Endothelial cell of umbilical vein (primary cell): ENCODE data around the gene RPP25L. TPM values are rescaled to one million over a fixed set of nuclear protein-coding genes. Genes with fewer than 3 reads are reported as not detected.

Experiments
- BruUV-seq: library from RNA; stranded (reverse); fragments of 400-500 nt; replicated peaks from 2 replicates; lab custom pipeline; 2021; lab: Mats Ljungman, UMichigan
- CTCF ChIA-PET: fragments of 300-600, 350-600 bp; sonication (Branson Sonifier 250); formaldehyde crosslinking; loops from one replicate; lab custom pipeline; 2021; ENCODE audit warnings: antibody characterized with exemption, inconsistent platforms; lab: Charles Lee
- POLR2A ChIA-PET: fragments of 300-600, 350-600 bp; sonication (Branson Sonifier 250); formaldehyde crosslinking; loops from one replicate; lab custom pipeline; 2021; ENCODE audit warnings: antibody characterized with exemption, inconsistent platforms; lab: Charles Lee
- DNase-seq: peaks from one replicate; pipeline ENCODE4 v3.0.0-alpha.2; 2011; ENCODE audit warnings: low read depth, low spot score
- FAIRE-seq: peaks from 2 replicates; lab custom pipeline; 2011; peaks lifted over from hg19 to GRCh38; lab: Jason Lieb, UNC
- H2AFZ ChIP-seq: 2 replicates; pipeline ENCODE4 v1.6.0; 2012; ENCODE audit warnings: low read depth, low read length, control low read depth, inconsistent platforms
- H3K27ac ChIP-seq: 2 replicates; pipeline ENCODE4 v1.5.1; 2011; ENCODE audit warnings: low read depth, mild to moderate bottlenecking, control low read depth, low read length, moderate library complexity; ENCODE audit not compliant: insufficient read depth
- H3K27me3 ChIP-seq, 2 experiments: 2 replicates each; pipeline versions ENCODE4 v1.6.0 to v1.6.1; 2011; ENCODE audit warnings: low read length in 2 of 2, mixed read lengths in 1 of 2; ENCODE audit not compliant: control insufficient read depth in 2 of 2, insufficient read depth in 2 of 2
- H3K36me3 ChIP-seq, 2 experiments: 2 replicates in 1 of 2; 3 replicates in 1 of 2; pipeline ENCODE4 v1.5.1; 2011; ENCODE audit warnings: low read length in 2 of 2, mild to moderate bottlenecking in 1 of 2, moderate library complexity in 1 of 2; ENCODE audit not compliant: control insufficient read depth in 2 of 2, insufficient read depth in 2 of 2; ENCODE audit errors: extremely low read depth in 1 of 2
- H3K4me1 ChIP-seq: 3 replicates; pipeline ENCODE4 v1.5.1; 2011; ENCODE audit warnings: mild to moderate bottlenecking, low read length; ENCODE audit not compliant: control insufficient read depth, insufficient read depth; ENCODE audit errors: extremely low read depth
- H3K4me2 ChIP-seq: 2 replicates; pipeline ENCODE4 v1.6.1; 2011; ENCODE audit warnings: low read length, control low read depth, mixed read lengths; ENCODE audit not compliant: insufficient read depth
- H3K4me3 ChIP-seq, 3 experiments: fragments of 200-600 bp in 1 of 3; sonication (generic), shearing (Covaris generic) in 1 of 3; replicated peaks in 1 of 3; 2 replicates each; pipeline ENCODE4 v1.5.1; 2011 to 2016; ENCODE audit warnings: control low read depth in 3 of 3, low read length in 3 of 3, mild to moderate bottlenecking in 2 of 3, inconsistent platforms in 1 of 3, low read depth in 1 of 3, moderate library complexity in 1 of 3; ENCODE audit not compliant: insufficient read depth in 1 of 3
- H3K79me2 ChIP-seq: 2 replicates; pipeline ENCODE4 v1.6.0; 2012; ENCODE audit warnings: low read length, inconsistent platforms; ENCODE audit not compliant: control insufficient read depth, insufficient read depth
- H3K9ac ChIP-seq: replicated peaks from 2 replicates; pipeline ENCODE3; 2011; ENCODE audit warnings: low read length, control low read depth; ENCODE audit not compliant: insufficient read depth; ENCODE audit errors: extremely low read depth
- H3K9me1 ChIP-seq: replicated peaks from 3 replicates; pipeline ENCODE4 v1.6.0; 2011; ENCODE audit warnings: mild to moderate bottlenecking, low read length; ENCODE audit not compliant: control insufficient read depth, insufficient read depth; ENCODE audit errors: extremely low read depth
- H3K9me3 ChIP-seq: replicated peaks from 2 replicates; pipeline ENCODE4 v1.5.1; 2012; ENCODE audit warnings: low read length, inconsistent platforms; ENCODE audit not compliant: control insufficient read depth, insufficient read depth
- H4K20me1 ChIP-seq: replicated peaks from 2 replicates; pipeline ENCODE3; 2011; ENCODE audit warnings: mild to moderate bottlenecking, low read length; ENCODE audit not compliant: control insufficient read depth, insufficient read depth; ENCODE audit errors: extremely low read depth
- EZH2 ChIP-seq: IDR thresholded peaks from 2 replicates; pipeline ENCODE4 v1.6.1; 2012; ENCODE audit warnings: borderline replicate concordance, low read depth, mild to moderate bottlenecking, moderate library complexity, low read length, inconsistent platforms; ENCODE audit not compliant: severe bottlenecking
- FOS ChIP-seq: IDR thresholded peaks from 2 replicates; pipeline ENCODE4 v1.6.1; 2011; ENCODE audit warnings: mild to moderate bottlenecking, low read length, moderate library complexity, borderline replicate concordance; ENCODE audit not compliant: insufficient read depth
- GATA2 ChIP-seq: IDR thresholded peaks from 2 replicates; pipeline ENCODE4 v1.7.0; 2011; ENCODE audit warnings: low read depth, mild to moderate bottlenecking, moderate library complexity, mixed read lengths, low read length; ENCODE audit not compliant: insufficient read length, insufficient read depth
- POLR2AphosphoS5 ChIP-seq: IDR thresholded peaks from 2 replicates; pipeline ENCODE4 v1.6.1; 2012; ENCODE audit warnings: low read depth, mild to moderate bottlenecking, control low read depth, low read length, moderate library complexity; ENCODE audit not compliant: insufficient read depth
- dilution Hi-C: fragments of 300-500 bp; cut with MboI; formaldehyde crosslinking; loops from one replicate; pipeline ENCODE4 v1.15.0; 2019; ENCODE audit warnings: low sequenced_read_pairs; ENCODE audit not compliant: extremely low pct_ligation_motif_present
- intact Hi-C: fragments of 100-400 bp; cut with micrococcal nuclease; formaldehyde crosslinking; loops from one replicate; pipeline ENCODE4 v1.10.0; 2022
- polyA plus RNA-seq, 4 experiments: library from polyadenylated mRNA; depleted of rRNA in 3 of 4; stranded (reverse) in 3 of 4; unstranded in 1 of 4; fragments of >200 nt; gene quantifications; 2 replicates each; pipeline versions ENCODE4 v1.2.1 to v1.2.3, GENCODE V29; 2011 to 2012; ENCODE audit warnings: missing spikeins in 1 of 4
- total RNA-seq: library from RNA; stranded (reverse); gene quantifications from 2 replicates; pipeline ENCODE4 v1.2.3, GENCODE V29; 2021
- TF ChIP-seq, protein P1 (sequence below), 2 donors: IDR thresholded peaks; 1 replicate in 1 of 2; 2 replicates in 1 of 2; pipeline ENCODE4 v1.5.1; 2011; ENCODE audit warnings: low read length in 2 of 2, mild to moderate bottlenecking in 2 of 2, moderate library complexity in 2 of 2, control low read depth in 1 of 2, inconsistent platforms in 1 of 2, low read depth in 1 of 2; ENCODE audit not compliant: insufficient read depth in 1 of 2; ENCODE audit errors: extremely low read depth in 1 of 2
- TF ChIP-seq, protein P2 (sequence below): IDR thresholded peaks from 2 replicates; pipeline ENCODE4 v1.6.1; 2011; ENCODE audit not compliant: insufficient read depth, insufficient read length

Gene RPP25L
- total and polyA plus RNA-seq, 2 donors (not counting 3 experiments of a cell fraction or from before 2014, with no cell fraction given): 15.7 to 41.0 TPM

DNA sequence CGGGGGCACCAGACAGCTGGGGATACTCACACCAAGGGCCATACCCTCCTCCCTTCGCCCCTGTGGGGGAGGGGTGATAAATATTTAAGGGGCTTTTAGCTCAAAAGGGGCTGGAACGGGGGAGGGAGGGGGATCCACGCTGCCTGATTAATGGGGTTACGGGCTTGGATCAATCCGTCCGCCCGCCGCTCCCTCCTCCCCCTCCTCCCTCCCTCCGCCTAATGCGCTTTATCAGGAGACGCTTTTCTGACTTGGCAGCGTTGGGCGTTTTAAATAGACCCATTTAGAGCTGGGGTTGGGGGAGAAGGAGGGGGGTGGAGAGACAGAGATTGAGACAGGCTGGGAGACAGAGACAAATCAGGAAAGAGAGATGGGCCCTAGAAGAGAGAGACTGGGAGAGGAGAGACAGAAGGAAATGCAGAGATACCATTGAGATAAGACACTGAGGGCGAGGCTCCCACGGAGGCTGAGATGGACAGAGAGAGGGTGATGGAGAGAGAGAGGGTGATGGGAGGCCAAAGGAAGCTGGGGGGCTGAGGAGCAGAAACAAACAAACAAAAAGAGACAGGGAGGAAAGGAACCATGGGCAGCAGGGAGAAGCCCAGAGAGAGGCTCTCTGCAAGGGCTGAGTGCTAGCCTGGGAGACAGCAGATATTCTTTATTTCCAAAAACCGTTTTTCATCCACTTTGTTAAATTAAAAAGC, 32.6 kb downstream of the RPP25L start:
- Histone ChIP-seq H3K9me1 (no peaks in the 10 kb centered on the region), H3K36me3 (no peaks in the 10 kb centered on the region), H3K79me2 (no peaks in the 10 kb centered on the region), H3K4me2 (no peak overlapping the region), H4K20me1 (no peaks in the 10 kb centered on the region), H3K9ac (no peak overlapping the region), H2AFZ (no peak overlapping the region), H3K4me1 (no peaks in the 10 kb centered on the region), H3K27me3 (peaks cover 63 to 65% of the 10 kb centered on the region in 2 experiments), H3K4me3 (no peak overlapping the region), H3K27ac (no peak overlapping the region), H3K9me3 (no peaks in the 10 kb centered on the region)
- FAIRE-seq: no peak
- intact Hi-C loops (no loop called here), dilution Hi-C loops (no loop called here)
- DNase-seq: no peak
- TF ChIP-seq EZH2 (no peak), POLR2AphosphoS5 (no peak), GATA2 (no peak), FOS (no peak)
- TF ChIP-seq, protein P1, sequence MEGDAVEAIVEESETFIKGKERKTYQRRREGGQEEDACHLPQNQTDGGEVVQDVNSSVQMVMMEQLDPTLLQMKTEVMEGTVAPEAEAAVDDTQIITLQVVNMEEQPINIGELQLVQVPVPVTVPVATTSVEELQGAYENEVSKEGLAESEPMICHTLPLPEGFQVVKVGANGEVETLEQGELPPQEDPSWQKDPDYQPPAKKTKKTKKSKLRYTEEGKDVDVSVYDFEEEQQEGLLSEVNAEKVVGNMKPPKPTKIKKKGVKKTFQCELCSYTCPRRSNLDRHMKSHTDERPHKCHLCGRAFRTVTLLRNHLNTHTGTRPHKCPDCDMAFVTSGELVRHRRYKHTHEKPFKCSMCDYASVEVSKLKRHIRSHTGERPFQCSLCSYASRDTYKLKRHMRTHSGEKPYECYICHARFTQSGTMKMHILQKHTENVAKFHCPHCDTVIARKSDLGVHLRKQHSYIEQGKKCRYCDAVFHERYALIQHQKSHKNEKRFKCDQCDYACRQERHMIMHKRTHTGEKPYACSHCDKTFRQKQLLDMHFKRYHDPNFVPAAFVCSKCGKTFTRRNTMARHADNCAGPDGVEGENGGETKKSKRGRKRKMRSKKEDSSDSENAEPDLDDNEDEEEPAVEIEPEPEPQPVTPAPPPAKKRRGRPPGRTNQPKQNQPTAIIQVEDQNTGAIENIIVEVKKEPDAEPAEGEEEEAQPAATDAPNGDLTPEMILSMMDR (IDR thresholded peaks at IDR 0.05; ENCODE audit: extremely low read depth in 1 of 2, insufficient read depth in 1 of 2, low read depth in 1 of 2, low read length in 2 of 2): no peak
- TF ChIP-seq, protein P2, sequence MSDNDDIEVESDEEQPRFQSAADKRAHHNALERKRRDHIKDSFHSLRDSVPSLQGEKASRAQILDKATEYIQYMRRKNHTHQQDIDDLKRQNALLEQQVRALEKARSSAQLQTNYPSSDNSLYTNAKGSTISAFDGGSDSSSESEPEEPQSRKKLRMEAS: no peak
- BruUV-seq: no TSS peak
- CTCF ChIA-PET: interaction anchor here (0.9 to 8.5 kb wide), 6 partner anchors 13 to 175 kb away, joined by 3 to 106 read pairs (median 6); no protein-coding TSS in a partner anchor
- POLR2A ChIA-PET: no interaction called here
